Measurements from ENCODE around the gene CD22.

Gene CD22

GRCh38 chr19:35388277-35389054 is 59.5 kb downstream of the CD22 start:
- H3K9me2 ChIP-seq (replicated peaks; ENCODE audit: insufficient read depth, low read length) = no peaks in the 10 kb centered on the region
- H2AFZ ChIP-seq (ENCODE audit: low read depth, low read length, severe bottlenecking) = no peak overlapping the region
- no peak overlapping the region for H3K4me2 ChIP-seq (ENCODE audit: low read depth, low read length, poor library complexity, severe bottlenecking)
- H3K4me3 ChIP-seq (ENCODE audit: insufficient read depth, low read length, poor library complexity, severe bottlenecking) = no peak overlapping the region
- H3F3A ChIP-seq (ENCODE audit: insufficient read depth) = no peaks in the 10 kb centered on the region
- no peaks in the 10 kb centered on the region for H4K20me1 ChIP-seq (ENCODE audit: low read depth, low read length)
- TF ChIP-seq EZH2phosphoT487 (conservative IDR thresholded peaks at IDR 0.05; ENCODE audit: low read length) (no peak), CTCF (IDR thresholded peaks at IDR 0.05; ENCODE audit: insufficient read depth, low read length, poor library complexity, severe bottlenecking) (no peak)
- H3K79me2 ChIP-seq (ENCODE audit: insufficient read depth, low read length) = no peaks in the 10 kb centered on the region
- H3K9me3 ChIP-seq (ENCODE audit: insufficient read depth, low read length) = peaks cover 24% of the 10 kb centered on the region; the same call in 1 of the 2 replicates
- H3K9ac ChIP-seq (ENCODE audit: low read length) = no peak overlapping the region
- H3K27me3 ChIP-seq (ENCODE audit: low read length) = no peaks in the 10 kb centered on the region
- no peak overlapping the region for H3K27ac ChIP-seq (ENCODE audit: low read depth, low read length)
- H3K36me3 ChIP-seq (ENCODE audit: low read length) = no peaks in the 10 kb centered on the region

GRCh38 chr19:35389192-35389861 is 60.3 kb downstream of the CD22 start:
- H3K9ac ChIP-seq (ENCODE audit: low read length) = no peak overlapping the region
- H3K27ac ChIP-seq (ENCODE audit: low read depth, low read length) = no peak overlapping the region
- no peaks in the 10 kb centered on the region for H3K79me2 ChIP-seq (ENCODE audit: insufficient read depth, low read length)
- no peak overlapping the region for H3K4me3 ChIP-seq (ENCODE audit: insufficient read depth, low read length, poor library complexity, severe bottlenecking)
- no peaks in the 10 kb centered on the region for H3F3A ChIP-seq (ENCODE audit: insufficient read depth)
- no peaks in the 10 kb centered on the region for H3K27me3 ChIP-seq (ENCODE audit: low read length)
- H3K4me2 ChIP-seq (ENCODE audit: low read depth, low read length, poor library complexity, severe bottlenecking) = no peak overlapping the region
- H2AFZ ChIP-seq (ENCODE audit: low read depth, low read length, severe bottlenecking) = no peak overlapping the region
- no peak for TF ChIP-seq CTCF (IDR thresholded peaks at IDR 0.05; ENCODE audit: insufficient read depth, low read length, poor library complexity, severe bottlenecking)
- no peak for TF ChIP-seq EZH2phosphoT487 (conservative IDR thresholded peaks at IDR 0.05; ENCODE audit: low read length)
- no peaks in the 10 kb centered on the region for H3K9me2 ChIP-seq (replicated peaks; ENCODE audit: insufficient read depth, low read length)
- H3K36me3 ChIP-seq (ENCODE audit: low read length) = no peaks in the 10 kb centered on the region
- H4K20me1 ChIP-seq (ENCODE audit: low read depth, low read length) = no peaks in the 10 kb centered on the region
- peaks cover 24% of the 10 kb centered on the region; the same call in 1 of the 2 replicates for H3K9me3 ChIP-seq (ENCODE audit: insufficient read depth, low read length)

- Histone ChIP-seq H3K9me2 (replicated peaks; ENCODE audit: insufficient read depth, low read length) (no peaks in the 10 kb centered on the region), H3K27ac (ENCODE audit: low read depth, low read length) (no peak overlapping the region), H3K36me3 (ENCODE audit: low read length) (no peaks in the 10 kb centered on the region), H2AFZ (ENCODE audit: low read depth, low read length, severe bottlenecking) (no peak overlapping the region), H3K4me2 (ENCODE audit: low read depth, low read length, poor library complexity, severe bottlenecking) (no peak overlapping the region), H3K4me3 (ENCODE audit: insufficient read depth, low read length, poor library complexity, severe bottlenecking) (no peak overlapping the region), H3K79me2 (ENCODE audit: insufficient read depth, low read length) (no peaks in the 10 kb centered on the region), H3K9ac (ENCODE audit: low read length) (no peak overlapping the region), H4K20me1 (ENCODE audit: low read depth, low read length) (no peaks in the 10 kb centered on the region), H3K9me3 (ENCODE audit: insufficient read depth, low read length) (peaks cover 4% of the 10 kb centered on the region; the same call in 1 of the 2 replicates), H3F3A (ENCODE audit: insufficient read depth) (no peaks in the 10 kb centered on the region), H3K27me3 (ENCODE audit: low read length) (no peaks in the 10 kb centered on the region)
- no peak for TF ChIP-seq EZH2phosphoT487 (conservative IDR thresholded peaks at IDR 0.05; ENCODE audit: low read length)
- TF ChIP-seq CTCF (IDR thresholded peaks at IDR 0.05; ENCODE audit: insufficient read depth, low read length, poor library complexity, severe bottlenecking) = no peak
These were observed 64.0 kb downstream of the CD22 start for GRCh38 chr19:35392742-35393715.

All from SU-DHL-6 (cell line).